Epithelial cell of proximal tubule (primary cell): Measurements from ENCODE around the gene SDCBP2. TPM values are rescaled to one million over a fixed set of nuclear protein-coding genes. Genes with fewer than 3 reads are reported as not detected.

Experiments
- DNase-seq: peaks from one replicate; pipeline ENCODE4 v3.0.0-alpha.2; 2011; ENCODE audit warnings: low read depth
- H3K4me3 ChIP-seq: 2 replicates; pipeline ENCODE4 v1.5.1; 2011; ENCODE audit warnings: low read depth, mild to moderate bottlenecking, low read length
- CTCF ChIP-seq: conservative IDR thresholded peaks from 2 replicates; pipeline ENCODE4 v1.5.1; 2012; ENCODE audit warnings: low read depth, mild to moderate bottlenecking, low read length
- total RNA-seq: library from RNA; depleted of rRNA; stranded (reverse); fragments of >200 nt; gene quantifications from 2 replicates; pipeline ENCODE4 v1.2.3, GENCODE V29; 2015

The SDCBP2 gene
- total RNA-seq, 1 donor from 2014 or later = 5.1 TPM

DNA sequence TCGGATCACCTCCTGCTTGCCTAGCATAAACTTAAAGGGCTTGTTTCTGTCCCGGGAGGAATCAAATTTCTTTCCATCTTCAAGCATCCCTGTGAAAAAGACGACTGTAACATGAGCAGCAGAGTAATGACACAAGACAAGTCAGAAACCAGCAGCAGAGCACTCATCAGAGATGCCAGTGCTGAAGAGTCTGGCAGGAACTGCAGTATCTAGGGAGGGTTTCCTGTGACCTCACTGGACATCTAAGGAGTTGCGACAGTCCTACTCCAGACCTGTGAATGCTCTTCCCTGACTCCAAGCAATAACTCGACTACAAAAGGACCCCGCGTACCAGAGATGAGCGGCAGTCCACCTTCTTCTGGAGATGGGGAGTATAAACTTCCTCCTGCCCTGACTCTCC lies 46.6 kb upstream of the SDCBP2 start:
- no peak overlapping the region for H3K4me3 ChIP-seq
- DNase-seq = no peak
- no peak for TF ChIP-seq CTCF

GRCh38 chr20:1374246-1374645 lies 45.3 kb upstream of the SDCBP2 start:
- no peak overlapping the region for H3K4me3 ChIP-seq
- no peak for DNase-seq
- TF ChIP-seq CTCF = no peak

- no peak overlapping the region for H3K4me3 ChIP-seq
- TF ChIP-seq CTCF = no peak
- no peak for DNase-seq
Measured at GRCh38 chr20:1373614-1374013, 44.7 kb upstream of the SDCBP2 start.

DNA sequence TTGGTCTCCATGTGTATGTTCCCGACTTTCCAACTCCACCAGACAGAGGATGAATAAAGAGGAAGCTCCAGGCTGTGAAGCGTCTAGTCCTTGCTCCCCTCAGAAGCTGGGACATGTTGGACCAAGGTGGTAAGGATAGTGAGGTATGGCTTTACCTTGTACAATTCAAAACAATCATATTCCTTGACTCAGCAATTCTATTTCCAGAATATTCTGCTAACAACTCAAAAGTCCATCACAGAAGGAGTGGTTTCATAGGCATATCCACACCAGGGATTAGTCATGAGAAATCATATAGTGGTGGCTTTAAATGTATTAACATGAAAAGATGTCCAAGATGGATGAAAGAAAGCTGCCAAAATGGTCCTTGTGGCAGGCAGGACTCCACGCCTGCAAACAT lies 44.1 kb upstream of the SDCBP2 start:
- DNase-seq = no peak
- no peak for TF ChIP-seq CTCF
- no peak overlapping the region for H3K4me3 ChIP-seq

- no peak for TF ChIP-seq CTCF
- no peak for DNase-seq
- H3K4me3 ChIP-seq = no peak overlapping the region
Measured at GRCh38 chr20:1371830-1372539, 43.0 kb upstream of the SDCBP2 start.

DNA sequence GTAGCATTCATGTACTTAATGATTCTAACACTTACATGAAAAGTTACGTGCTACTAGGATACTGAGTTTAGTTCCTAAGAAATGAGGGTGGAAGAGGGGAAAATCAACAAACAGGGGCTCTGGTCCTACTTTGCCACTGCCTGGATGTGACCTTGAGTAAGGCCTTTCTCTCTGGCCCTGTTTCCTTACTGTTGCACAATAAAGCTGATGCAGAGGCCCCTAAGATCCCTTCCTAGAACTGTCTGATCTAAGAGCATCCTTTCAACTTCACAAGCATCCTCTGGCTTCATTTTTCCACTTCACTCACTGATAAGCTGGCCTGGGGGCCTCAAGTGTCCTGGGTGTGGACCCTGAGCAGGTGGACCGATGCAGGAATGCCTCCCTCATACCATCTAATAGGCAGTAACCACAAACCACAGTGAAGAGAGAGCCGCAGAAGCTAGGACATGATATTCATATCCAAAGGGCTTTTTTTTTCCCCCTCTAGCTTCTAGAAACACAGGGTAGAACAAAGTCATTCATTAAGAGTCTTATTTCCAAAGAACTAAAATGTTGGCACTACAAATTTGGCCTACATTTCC lies 42.4 kb upstream of the SDCBP2 start:
- no peak for DNase-seq
- H3K4me3 ChIP-seq = no peak overlapping the region
- no peak for TF ChIP-seq CTCF
